ENCODE data around the gene MTFP1.
A peak's percentile ranks its signal among the peaks of the same experiment; 100 is the strongest.
"Not testable (repeated sequence)": the region's sequence is repeated elsewhere in the genome, so short reads cannot be mapped to it uniquely, and the experiment has no call there.

The MTFP1 gene, protein sequence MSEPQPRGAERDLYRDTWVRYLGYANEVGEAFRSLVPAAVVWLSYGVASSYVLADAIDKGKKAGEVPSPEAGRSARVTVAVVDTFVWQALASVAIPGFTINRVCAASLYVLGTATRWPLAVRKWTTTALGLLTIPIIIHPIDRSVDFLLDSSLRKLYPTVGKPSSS

DNA sequence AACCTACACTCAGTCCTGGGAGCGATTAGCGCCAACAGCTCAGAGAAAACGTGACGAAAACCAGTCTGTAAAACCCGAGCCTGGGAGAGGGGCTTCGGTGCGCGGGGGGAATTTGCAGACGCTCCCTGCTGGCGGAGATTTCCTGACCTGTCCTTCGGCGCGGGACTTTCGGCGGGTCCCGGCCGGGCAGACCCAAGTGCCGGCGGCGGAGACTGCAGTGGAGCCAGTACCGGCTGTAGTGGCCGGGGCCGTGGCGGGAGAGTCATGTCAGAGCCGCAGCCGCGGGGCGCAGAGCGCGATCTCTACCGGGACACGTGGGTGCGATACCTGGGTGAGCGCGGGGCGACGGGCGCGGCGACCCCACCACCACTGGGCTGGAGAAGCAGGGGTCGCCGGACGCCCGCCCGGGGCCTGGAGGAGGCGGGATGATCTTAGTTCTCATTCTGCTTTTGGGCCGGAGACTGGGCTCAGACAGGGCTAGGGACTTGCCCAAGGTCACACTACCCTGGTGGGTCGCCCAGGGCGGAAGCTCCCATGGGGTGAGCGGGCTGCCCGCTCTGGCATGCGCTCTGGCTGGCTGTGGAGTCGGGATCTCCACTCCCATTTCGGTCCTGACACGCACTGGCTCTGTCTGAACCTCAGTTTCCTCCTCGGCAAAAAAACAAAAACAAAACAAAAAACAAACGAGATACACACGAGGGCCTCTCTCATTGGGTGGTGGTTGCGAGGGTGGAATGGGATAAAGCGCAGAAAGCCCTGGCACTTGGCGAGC, at the start of gene MTFP1:
Gene MTFP1, plus strand, starts transcription at position 153 of the 772 bp plus-strand sequence. Its CDS starts 112 bp downstream, at position 265.
- peak; percentile 66 for DNase-seq (ENCODE audit: low spot score)

DNA sequence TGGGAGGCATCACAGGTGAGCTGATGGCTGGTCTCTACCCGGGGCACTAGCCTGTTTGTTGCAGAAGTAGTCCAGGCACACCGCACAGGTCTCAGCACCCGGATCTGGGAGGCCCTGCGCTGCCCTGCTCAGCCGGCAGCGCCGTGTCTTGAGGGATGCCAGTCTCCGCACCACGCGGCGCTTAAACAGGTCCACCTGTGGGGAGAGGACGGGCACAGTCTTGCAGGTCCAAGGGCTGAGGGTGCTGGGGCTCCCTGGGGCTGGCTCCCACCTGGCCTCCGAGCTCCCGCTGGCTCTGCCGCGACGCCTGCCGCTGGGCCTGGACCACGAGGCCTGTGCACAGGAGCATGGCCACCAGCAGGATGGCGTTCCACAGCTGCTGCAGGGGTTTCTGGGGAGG, 45.6 kb upstream of the MTFP1 start:
- DNase-seq (ENCODE audit: low spot score): no peak

DNA sequence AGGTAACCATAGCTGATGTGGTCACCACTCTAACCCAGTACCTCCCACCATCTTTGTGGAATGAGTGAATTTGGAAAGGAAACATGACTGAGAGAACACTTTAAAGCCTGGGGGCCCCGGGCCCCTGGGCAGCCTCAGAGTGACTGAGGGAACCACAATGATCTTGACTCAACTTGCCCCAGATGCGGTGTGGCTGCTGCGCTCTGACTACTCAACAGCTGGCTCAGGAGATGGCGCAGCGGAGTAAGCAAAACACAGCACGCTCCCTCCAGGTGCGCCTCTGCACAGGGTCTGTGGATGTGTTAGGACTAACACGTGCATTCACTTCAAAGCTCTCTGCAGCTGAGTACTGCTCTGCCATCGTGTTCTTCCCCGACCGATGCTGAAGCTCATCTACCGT, 44.3 kb upstream of the MTFP1 start:
- no peak for DNase-seq (ENCODE audit: low spot score)

DNA sequence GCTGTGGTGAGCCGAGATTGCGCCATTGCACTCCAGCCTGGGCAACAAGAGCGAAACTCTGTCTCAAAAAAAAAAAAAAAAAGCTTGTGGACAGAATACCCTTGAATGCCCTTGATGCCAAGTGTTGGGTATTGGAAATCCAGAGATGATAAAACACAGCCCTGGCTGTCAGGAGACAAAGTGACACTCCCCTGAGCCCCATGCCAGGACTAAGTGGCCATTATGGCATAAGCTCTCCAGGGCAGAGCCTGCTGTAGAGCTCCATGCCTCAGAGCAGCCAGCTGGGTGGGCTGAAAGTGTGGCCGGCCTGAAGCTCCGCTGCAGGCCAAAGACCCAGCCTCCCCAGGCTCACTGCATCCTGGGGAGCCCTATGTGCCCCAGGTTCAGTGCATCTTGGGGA, 43.2 kb upstream of the MTFP1 start:
- DNase-seq (ENCODE audit: low spot score): no peak

DNA sequence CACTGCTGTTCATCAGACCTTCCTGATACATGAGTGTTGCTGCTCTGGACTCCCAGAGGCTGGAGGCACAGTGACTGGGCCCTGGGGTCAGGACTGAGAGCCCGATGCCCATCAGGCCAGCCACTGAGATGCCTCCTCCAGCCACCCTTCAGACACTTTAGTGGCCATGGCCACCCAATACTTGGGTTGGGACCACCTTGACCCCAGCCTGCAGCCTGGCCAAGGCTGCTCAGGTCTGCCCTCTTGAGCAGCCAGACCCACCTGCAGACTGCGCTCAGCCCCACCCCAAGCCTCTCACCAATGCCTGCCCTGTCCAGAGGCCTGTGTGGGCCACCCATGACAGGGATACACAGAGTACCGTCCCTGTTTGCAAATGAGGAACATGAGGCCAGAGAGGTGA, 42.5 kb upstream of the MTFP1 start:
- no peak for DNase-seq (ENCODE audit: low spot score)

DNA sequence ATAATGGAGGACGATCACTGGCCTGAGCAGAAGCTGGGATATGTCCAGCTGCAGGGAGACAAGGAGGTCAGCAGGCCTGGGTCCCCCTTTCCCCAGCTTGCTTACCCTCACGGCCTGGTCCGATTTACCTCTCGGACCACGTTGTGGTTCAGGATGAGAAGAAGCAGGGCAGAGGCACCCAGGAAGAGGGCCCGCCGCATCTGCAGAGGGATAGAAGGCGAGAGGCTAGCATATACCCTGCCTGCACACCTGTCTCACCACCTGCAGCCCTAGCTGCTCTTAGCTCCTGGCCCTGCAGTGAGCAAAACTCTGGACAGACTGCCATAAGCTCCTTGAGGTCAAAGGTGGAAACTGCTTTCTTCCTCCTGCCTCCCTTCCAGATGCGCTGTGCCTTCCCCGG, 39.6 kb upstream of the MTFP1 start:
- DNase-seq (ENCODE audit: low spot score): no peak

DNA sequence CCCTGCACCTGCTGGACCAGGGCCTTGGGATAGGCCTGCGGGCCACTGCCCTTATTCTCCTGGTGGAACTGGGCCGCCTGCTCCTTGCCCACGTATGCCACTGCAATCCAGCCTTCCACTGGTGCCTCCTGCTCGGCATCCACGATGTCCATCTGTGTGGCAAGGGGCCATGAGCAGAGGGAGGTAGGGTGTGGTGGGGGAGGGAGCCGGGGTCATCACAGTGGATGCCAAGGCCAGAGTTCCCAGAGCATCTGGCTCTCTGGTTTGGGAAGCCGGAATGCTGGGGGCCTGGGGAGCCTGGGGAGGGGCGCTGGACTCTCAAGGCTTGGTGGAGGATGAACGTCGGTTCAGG, 39.0 kb upstream of the MTFP1 start:
- DNase-seq (ENCODE audit: low spot score): peak; percentile 32

DNA sequence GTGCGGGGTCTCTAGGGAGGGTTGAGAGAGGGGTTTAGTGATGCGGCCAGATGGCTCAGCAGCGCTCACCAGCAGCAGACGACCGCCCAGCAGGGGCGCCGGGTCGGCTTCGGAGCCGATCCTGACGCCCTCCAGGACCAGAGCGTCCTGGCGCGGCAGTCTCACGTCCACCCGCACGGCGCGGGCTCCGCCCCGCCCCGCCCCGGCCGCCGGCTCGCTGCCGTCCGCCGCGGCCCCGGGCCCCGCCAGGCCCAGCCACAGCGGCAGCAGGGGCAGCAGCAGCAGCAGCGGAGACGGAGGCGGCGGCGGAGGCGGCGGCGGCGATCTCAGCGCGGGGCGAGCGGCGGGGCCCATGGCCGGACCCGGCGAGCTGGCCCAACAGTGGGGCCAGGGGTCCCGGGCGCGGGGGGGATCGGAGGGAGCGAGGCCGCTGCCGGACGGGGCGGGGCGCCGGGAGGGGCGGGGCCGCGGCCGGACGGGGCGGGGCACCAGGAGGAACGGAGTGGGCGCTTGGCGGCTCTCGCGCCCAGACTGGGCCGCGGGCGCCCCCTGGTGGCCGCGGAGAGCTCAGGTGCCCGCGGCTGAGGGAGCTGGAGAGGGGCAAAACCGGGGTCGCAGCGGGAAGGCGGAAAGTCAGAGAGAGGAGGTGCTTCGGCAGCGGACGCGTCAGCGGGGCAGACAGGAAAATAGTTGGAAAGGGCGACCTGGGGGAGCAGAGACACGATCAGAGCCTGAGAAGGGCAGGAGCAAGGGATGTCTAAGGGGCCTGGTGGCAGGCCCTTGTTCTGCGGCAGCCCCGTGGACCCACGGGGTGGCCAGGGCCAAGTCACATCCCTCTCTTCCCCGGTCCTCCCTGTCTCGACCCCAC, 38.4 kb upstream of the MTFP1 start, which contains the start of gene RNF215:
Gene RNF215, minus strand, starts transcription at position 452 of the 868 bp plus-strand sequence. Its CDS starts 98 bp downstream, at position 354.
- DNase-seq (ENCODE audit: low spot score): peak; percentile 99

DNA sequence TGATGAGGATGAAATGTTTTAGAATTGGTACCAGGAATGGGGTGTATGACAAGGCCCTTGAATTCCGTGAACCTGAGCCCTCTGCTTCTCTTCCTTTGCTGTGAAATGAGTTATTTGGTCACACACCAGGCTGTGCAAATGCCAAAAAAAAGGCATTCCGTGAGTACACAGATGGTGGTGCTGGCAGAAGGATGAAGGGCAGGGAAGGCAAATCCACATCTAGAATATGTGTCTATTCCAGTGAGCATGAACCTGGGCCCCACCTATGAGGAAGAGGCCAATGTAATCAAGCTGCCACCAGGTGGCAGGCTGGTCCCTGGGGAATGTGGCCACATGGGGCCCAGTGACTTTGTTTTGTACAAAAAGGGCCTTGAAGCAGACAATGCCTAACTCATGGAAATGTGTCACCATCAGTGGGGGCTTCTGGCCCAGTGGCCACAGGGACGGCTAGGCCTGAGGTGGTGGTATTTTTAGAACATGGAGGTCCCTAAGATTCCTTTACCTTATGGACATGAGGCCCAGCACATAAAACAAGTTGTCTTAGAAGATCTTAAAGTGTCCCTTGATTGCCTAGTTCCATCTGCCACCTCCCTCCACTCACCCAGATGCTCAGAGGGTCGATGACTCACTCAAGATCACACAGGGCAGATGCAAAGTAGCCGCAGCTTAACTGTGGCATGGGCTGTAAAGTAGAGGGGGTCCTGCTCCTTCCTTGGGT, 34.4 kb upstream of the MTFP1 start:
- peak; percentile 72 for DNase-seq (ENCODE audit: low spot score)

DNA sequence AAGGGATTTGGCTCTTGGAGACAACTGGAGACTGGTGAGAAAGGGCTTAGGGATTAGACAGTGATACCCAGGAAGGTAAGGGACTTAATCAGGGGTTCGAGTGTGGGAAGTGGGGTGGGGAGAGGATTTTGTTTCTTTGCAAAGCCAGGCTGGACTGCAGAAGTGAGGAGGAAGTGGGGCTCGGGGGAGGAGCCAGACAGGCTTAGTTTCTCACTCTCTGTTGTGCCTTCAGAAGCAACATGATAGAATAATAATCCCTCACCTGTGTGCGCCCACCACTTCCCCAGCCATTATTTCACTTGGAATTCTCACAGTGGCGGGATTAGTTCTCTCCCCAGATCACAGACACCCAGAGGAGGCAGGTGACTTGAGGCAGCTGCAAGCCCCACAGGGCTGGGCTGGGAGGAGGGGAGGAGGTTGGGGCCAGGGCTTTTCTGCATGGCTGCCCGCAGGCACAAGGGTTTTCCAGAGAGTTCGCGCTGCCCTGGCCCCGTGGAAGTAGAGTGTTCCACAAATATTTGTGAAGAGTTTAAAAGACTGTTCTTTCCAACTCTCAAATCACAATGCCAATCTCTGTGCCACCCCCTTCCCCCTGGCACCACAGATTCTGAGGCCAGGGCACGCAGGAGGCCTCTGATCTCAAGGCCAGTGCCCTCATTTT, 32.8 kb upstream of the MTFP1 start:
- DNase-seq (ENCODE audit: low spot score): no peak

DNA sequence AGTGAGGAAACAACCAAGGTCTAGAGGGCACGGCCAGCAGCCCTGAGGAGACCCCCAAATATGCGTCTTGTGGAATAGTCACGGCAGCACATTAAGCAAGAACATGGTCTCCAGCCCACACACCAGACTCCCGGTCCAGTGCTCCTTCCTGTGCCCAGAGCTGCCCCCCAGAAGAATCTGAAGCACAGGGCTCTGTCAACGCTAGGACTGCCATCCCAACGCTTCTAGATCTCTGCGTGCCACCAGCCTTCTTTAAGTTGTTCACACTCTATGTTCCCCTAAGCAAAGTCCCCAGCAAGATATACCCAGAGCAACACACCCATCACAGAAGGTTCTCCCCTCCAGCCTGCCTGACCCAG, 32.3 kb upstream of the MTFP1 start:
- DNase-seq (ENCODE audit: low spot score): no peak

DNA sequence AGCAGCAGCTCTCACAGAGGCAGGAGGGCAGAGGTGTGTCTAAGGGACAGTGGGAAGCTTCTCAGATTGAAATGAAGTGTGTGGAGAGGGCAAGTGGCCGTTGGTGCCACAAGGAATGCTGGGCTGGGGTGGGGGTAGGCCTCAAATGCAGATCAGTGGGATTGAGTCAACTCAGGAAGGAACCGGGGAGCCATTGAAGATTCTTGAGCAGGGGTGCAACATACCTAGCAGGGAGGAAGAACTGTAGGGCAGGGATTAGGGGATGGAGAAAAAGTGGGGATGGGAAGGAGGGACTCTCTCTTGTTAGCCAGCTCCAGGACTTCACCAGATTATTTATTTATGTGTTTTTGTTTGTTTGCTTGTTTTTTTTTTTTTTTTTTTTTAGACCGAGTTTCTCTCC, 31.7 kb upstream of the MTFP1 start:
- DNase-seq (ENCODE audit: low spot score): no peak

DNA sequence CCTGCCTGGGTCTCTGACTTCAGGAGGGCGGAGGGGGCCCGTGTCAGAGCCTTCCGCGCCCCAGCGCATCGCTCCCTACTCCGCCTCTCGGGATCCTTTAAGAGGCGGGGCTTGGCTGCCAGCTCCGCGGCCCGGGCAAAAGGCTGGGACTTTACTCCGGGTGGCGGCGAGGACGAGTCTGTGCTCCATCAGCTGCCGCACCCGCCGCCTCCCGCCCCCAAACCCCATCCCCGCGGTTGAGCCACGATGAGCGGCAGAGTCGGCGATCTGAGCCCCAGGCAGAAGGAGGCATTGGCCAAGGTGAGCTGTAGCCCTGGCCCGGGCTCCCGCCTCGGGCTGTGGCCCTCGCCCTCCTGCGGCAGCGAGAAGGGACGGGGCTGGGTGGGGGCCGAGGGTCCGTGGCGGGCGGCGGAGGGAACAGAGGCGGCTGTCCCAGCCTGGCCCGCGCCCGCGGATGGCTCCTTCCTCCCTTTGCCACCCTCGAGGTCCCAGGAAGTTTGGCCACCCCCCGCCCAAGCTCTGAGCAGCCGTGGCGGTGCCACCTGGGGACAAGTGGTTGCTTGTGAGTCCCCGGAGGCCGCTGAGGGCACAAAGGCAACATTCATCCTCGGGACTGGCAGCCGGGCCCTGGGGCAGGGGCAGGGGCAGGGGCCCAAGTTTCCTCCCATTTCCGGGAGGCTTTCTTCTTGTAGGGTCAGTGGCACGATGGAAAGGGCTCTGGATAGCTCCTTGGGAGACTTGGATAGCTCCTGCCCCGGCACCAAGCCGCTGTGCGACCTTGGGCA, 28.5 kb upstream of the MTFP1 start, which contains the start of gene SEC14L2:
Gene SEC14L2, plus strand, starts transcription at position 148 of the 785 bp plus-strand sequence. Its CDS starts 99 bp downstream, at position 247.
- DNase-seq (ENCODE audit: low spot score): peak; percentile 91

DNA sequence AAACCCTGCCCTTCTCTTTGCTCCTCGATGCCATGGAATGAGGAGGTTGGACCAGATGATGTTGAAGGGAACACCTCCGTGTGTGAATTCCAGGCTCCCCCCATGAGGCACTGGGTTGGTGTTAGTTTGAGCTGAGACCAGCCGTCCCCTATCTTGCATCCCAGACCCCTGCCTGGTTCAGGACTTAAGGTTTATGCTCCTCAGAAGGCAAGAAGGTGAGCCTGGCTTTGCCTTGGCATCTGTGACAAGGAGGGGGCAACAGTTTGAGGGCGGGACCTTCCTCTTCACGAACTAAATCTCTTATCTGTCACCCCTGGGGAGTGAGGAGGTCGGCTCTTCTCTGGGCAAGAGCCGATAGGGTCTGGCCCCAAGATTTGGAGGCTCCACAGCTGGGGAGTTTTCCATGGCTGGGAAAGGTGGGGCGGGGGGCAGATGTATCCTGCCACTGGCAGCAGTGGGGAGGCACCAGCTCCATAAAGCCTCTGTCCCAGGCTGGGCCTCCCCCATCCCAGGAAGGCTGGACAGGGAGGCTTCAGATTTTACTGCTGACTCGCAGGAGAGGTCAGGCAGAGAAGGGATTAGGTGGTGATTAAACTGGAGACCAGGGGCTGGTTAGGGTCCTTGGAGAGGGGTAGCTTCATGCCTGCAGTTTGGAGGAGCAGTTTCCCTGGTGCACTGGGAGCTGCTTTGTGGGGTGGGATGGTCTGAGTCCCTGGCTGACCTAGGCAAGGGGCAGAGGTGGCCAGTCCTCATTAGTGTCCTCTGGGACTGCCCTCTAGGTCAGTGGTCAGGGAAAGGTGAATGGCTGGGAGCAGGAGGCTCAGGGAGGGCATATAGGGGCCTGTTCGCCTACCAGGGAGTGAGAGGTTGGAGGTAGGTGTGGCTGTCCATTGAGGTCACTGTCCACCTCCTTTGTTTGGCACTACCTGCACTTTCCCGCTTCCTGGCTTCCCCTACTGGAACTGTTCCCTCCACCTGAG, 27.6 kb upstream of the MTFP1 start:
- peak; percentile 42 for DNase-seq (ENCODE audit: low spot score)

DNA sequence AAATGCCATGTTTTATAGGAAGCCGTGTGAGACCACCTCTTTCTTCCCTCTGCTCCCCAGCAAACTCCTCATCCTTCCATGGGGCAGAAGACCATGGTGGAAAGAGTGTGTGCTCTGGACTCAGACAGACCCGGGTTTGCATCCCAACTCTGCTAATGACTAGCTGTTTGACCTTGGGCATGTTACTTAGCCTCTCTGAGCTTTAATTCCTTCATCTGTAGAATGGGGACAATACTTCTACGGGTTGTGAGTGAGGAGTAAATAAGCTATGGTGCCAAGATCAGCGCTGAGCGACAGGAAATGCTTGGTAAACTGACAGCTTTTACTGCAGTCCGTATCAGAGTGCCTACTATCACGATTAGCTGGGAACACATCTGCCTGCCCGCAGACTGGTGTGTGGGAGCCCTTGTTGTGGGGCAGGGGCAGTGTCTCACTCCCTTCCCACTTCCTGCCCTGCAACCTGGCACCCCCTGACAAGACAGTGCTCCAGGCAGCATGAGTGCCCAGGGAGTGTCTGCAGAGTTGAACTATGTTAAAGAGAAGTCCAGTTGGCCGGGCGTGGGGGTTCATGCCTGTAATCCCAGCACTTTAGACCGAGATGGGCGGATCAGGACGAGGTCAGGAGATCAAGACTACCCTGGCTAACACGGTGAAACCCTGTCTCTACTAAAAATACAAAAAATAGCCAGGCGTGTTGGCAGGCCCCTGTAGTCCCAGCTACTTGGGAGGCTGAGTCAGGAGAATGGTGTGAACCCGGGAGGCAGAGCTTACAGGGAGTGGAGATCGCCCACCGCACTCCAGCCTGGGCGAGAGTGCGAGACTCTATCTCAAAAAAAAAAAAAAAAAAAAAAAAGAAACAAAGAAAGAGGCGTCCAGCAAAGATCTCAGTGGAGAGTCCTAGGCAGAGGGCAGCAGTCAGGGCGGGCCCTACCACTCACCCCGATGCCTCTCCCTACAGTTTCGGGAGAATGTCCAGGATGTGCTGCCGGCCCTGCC, 26.6 kb upstream of the MTFP1 start:
- DNase-seq (ENCODE audit: low spot score): no peak

DNA sequence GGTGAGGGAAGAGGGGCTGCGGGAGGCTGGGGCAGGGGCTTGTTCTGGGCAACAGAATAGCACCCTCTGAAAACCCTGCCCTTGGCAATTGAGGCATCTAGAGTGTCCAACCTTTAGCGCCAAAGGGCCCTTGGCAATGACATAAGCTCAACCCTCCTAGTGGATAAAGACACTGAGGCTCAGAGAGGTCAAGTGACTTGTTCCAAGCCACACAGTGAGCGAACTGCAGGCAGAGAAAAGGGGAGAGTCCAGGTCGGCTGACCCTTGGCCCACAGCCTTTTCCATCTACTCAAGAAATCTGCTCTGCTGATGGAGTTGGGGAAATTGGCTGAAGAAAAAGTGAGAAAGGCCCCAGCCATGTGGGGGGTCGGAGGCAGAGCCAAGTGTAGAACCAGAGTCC, 25.9 kb upstream of the MTFP1 start:
- DNase-seq (ENCODE audit: low spot score): no peak

DNA sequence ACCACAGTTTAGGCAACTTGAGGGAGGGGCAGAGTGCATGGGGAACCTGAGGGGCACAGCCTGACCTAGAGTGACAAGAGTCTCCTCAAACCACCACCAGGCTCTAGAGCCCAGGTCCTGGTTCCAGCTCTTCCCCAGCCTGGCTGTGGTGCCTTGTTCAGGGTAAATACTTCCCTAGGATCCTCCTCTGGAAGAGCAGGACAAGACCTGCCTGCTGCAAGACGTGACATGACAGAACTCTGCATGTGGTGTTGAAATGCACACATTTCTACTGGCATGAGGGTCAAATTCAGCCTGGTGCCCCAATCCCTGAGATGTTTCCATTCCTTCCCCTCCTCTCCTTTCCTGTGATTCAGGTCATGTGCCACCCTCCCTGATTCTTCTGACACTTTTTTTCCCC, 25.4 kb upstream of the MTFP1 start:
- no peak for DNase-seq (ENCODE audit: low spot score)

DNA sequence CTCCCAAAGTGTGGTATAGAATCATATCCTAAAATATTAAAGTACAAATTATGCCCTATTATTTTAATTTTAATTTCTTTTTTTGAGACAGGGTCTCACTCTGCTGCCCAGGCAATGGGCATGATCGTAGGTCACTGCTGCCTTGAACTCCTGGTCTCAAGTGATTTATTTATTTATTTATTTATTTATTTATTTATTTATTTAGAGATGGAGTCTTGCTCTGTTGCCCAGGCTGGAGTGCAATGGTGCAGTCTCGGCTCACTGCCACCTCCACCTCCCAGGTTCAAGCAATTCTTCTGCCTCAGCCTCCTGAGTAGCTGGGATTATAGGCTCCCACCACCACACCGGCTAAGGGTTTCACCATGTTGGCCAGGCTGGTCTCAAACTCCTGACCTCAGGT, 24.5 kb upstream of the MTFP1 start:
- not testable (repeated sequence) for DNase-seq (ENCODE audit: low spot score)

Measured in GM03348 (cell line).